K562 (cell line): ENCODE results near the gene TSPAN32. TPM values are rescaled to one million over a fixed set of nuclear protein-coding genes. Genes with fewer than 3 reads are reported as not detected.

ENCODE experiments used
- ATAC-seq: fragments of 200-7000 bp; cut with Tn5 transposase; 3 replicates; pipeline ENCODE4 v1.9.1; 2020; ENCODE audit warnings: moderate library complexity
- BruUV-seq: library from RNA; stranded (reverse); fragments of 400-500 nt; replicated peaks from 2 replicates; lab custom pipeline; 2021; lab: Mats Ljungman, UMichigan
- CTCF ChIA-PET: fragments of 300-600 bp; formaldehyde crosslinking; extraction: SDS; loops from one replicate; lab custom pipeline; 2021; ENCODE audit warnings: low intra/inter-chr PET ratio; lab: Yijun Ruan, JAX
- POLR2A ChIA-PET: fragments of 300-600, 350-650 bp; sonication (Branson Sonifier 250); formaldehyde crosslinking; extraction: SDS; loops from one replicate; lab custom pipeline; 2021; ENCODE audit warnings: antibody characterized with exemption, inconsistent platforms; lab: Yijun Ruan, JAX
- DNase-seq, 4 experiments: peaks; one replicate each; pipeline versions ENCODE4 v3.0.0 to v3.0.0-alpha.2; 2011 to 2018; ENCODE audit warnings: low spot score in 3 of 4, mixed read lengths in 3 of 4; ENCODE audit errors: extremely low read depth in 1 of 4
- FAIRE-seq: peaks from 2 replicates; lab custom pipeline; 2011; peaks lifted over from hg19 to GRCh38; lab: Jason Lieb, UNC
- H2AFZ ChIP-seq: 2 replicates; pipeline ENCODE4 v1.6.0; 2011; ENCODE audit warnings: low read depth, low read length, control low read depth, inconsistent platforms
- H3K27ac ChIP-seq: fragments of 200-600 bp; 3 replicates; pipeline ENCODE4 v1.8.0; 2011; ENCODE audit warnings: low read depth, mild to moderate bottlenecking, control low read depth, inconsistent platforms, low read length, moderate library complexity, mixed read lengths; ENCODE audit errors: extremely low read depth
- H3K27me3 ChIP-seq, 2 experiments: fragments of 300-600 bp in 1 of 2; 2 replicates in 1 of 2; 3 replicates in 1 of 2; pipeline versions ENCODE4 v1.6.0 to v1.8.0; 2011; ENCODE audit warnings: inconsistent platforms in 2 of 2, low read length in 2 of 2, mild to moderate bottlenecking in 1 of 2, mixed read lengths in 1 of 2, moderate library complexity in 1 of 2; ENCODE audit not compliant: control insufficient read depth in 2 of 2, insufficient read depth in 2 of 2
- H3K36me3 ChIP-seq: fragments of 300-600 bp; 3 replicates; pipeline ENCODE4 v1.8.0; 2011; ENCODE audit warnings: mild to moderate bottlenecking, low read length, inconsistent platforms; ENCODE audit not compliant: control insufficient read depth, insufficient read depth
- H3K4me1 ChIP-seq, 2 experiments: fragments of 200-600 bp in 1 of 2; replicated peaks in 1 of 2; 2 replicates in 1 of 2; 3 replicates in 1 of 2; pipeline versions ENCODE4 v1.5.1 to v1.8.0; 2011; ENCODE audit warnings: inconsistent platforms in 2 of 2, low read length in 2 of 2, mild to moderate bottlenecking in 1 of 2, mixed read lengths in 1 of 2, moderate library complexity in 1 of 2; ENCODE audit not compliant: control insufficient read depth in 2 of 2, insufficient read depth in 2 of 2
- H3K4me2 ChIP-seq: 2 replicates; pipeline ENCODE4 v1.6.1; 2011; ENCODE audit warnings: low read length, control low read depth, inconsistent platforms, mixed read lengths; ENCODE audit not compliant: insufficient read depth
- H3K4me3 ChIP-seq: fragments of 200-600 bp; sonication (generic), shearing (Covaris generic); 2 replicates; pipeline ENCODE4 v1.5.1; 2016; ENCODE audit warnings: control low read depth, inconsistent platforms
- H3K79me2 ChIP-seq: fragments of 200-600 bp; 3 replicates; pipeline ENCODE4 v1.8.0; 2011; ENCODE audit warnings: low read length, inconsistent platforms; ENCODE audit not compliant: control insufficient read depth, insufficient read depth
- H3K9ac ChIP-seq, 2 experiments: 2 replicates each; pipeline versions ENCODE4 v1.6.0 to v1.6.1; 2011; ENCODE audit warnings: low read depth in 2 of 2, low read length in 2 of 2, control low read depth in 1 of 2, inconsistent platforms in 1 of 2, mild to moderate bottlenecking in 1 of 2, mixed read lengths in 1 of 2; ENCODE audit not compliant: insufficient read depth in 1 of 2
- H3K9me1 ChIP-seq: one replicate; pipeline ENCODE4 v1.6.0; 2011; ENCODE audit warnings: inconsistent platforms, mild to moderate bottlenecking, low read length, moderate library complexity; ENCODE audit not compliant: control insufficient read depth, insufficient read depth
- H3K9me3 ChIP-seq: replicated peaks from 2 replicates; pipeline ENCODE4 v1.5.1; 2011; ENCODE audit warnings: low read depth, low read length, inconsistent platforms; ENCODE audit not compliant: control insufficient read depth, insufficient read depth
- H4K20me1 ChIP-seq: replicated peaks from 2 replicates; pipeline ENCODE4 v1.6.1; 2011; ENCODE audit warnings: low read length, inconsistent platforms, mixed read lengths; ENCODE audit not compliant: control insufficient read depth, insufficient read depth
- HDAC3 ChIP-seq: fragments of 450-650 bp; IDR thresholded peaks from 2 replicates; pipeline ENCODE4 v1.6.1; 2018; ENCODE audit warnings: borderline replicate concordance, mild to moderate bottlenecking, moderate library complexity; ENCODE audit not compliant: partially characterized antibody
- HDAC6 ChIP-seq: IDR thresholded peaks from 2 replicates; pipeline ENCODE4 v1.6.1; 2012; ENCODE audit warnings: low read depth, mild to moderate bottlenecking, control low read depth, inconsistent platforms, low read length, moderate library complexity
- POLR2AphosphoS5 ChIP-seq: IDR thresholded peaks from 2 replicates; pipeline ENCODE4 v1.6.1; 2011; ENCODE audit warnings: mild to moderate bottlenecking, low read depth, low read length, moderate library complexity; ENCODE audit not compliant: control insufficient read depth, insufficient read depth
- TRIM24 ChIP-seq, 2 experiments: fragments of 450-650 bp; IDR thresholded peaks; 2 replicates each; pipeline ENCODE4 v1.6.1; 2016
- ZNF668 ChIP-seq: fragments of 250-450 bp; sonication (Bioruptor Pico); IDR thresholded peaks from 2 replicates; pipeline ENCODE4 v1.8.0; 2022; ENCODE audit warnings: mild to moderate bottlenecking, inconsistent platforms
- WGBS: fragments of 100-300 bp; shearing (Covaris generic); methylation state at CpG from one replicate; pipeline ENCODE4 v1.1.6; 2016; ENCODE audit warnings: low coverage, mixed read lengths; ENCODE audit not compliant: insufficient coverage; ENCODE audit errors: missing lambda C conversion rate; 5-methylcytosine and 5-hydroxymethylcytosine counted together
- in situ Hi-C: fragments of 300-500 bp; cut with MboI; formaldehyde crosslinking; loops from 4 replicates; pipeline ENCODE4 v1.15.0; 2018; ENCODE audit warnings: inconsistent platforms, mixed read lengths
- intact Hi-C: fragments of 100-400 bp; cut with micrococcal nuclease; formaldehyde crosslinking; loops from 2 replicates; pipeline ENCODE4 v1.14.2; 2022
- polyA plus RNA-seq, 8 experiments: library from polyadenylated mRNA; depleted of rRNA in 4 of 8; stranded (reverse) in 5 of 8; unstranded in 3 of 8; fragments of >200 nt; fragmentation: Nextera tagmentation in 2 of 8; fragmentation: Illumina TruSeq in 1 of 8; extraction: Ambion mirVana in 2 of 8; extraction: Trizol in 1 of 8; gene quantifications; 2 replicates each; pipeline versions ENCODE4 v1.2.1 to v1.2.3, GENCODE V29; 2011 to 2014; ENCODE audit warnings: inconsistent platforms in 1 of 8, missing spikeins in 1 of 8
- total RNA-seq, 7 experiments: library from RNA; depleted of rRNA in 6 of 7; stranded (reverse); fragments of >200 nt in 6 of 7; fragmentation: Illumina TruSeq in 2 of 7; extraction: Trizol in 2 of 7; gene quantifications; 2 replicates each; pipeline versions ENCODE4 v1.2.1 to v1.2.3, GENCODE V29; 2011 to 2021; ENCODE audit warnings: low replicate concordance in 1 of 7
- TF ChIP-seq, protein P1 (sequence below): fragments of 450-650 bp; formaldehyde crosslinking; IDR thresholded peaks from 2 replicates; pipeline ENCODE4 v1.4.0; 2020; ENCODE audit warnings: mild to moderate bottlenecking

Gene TSPAN32
- total and polyA plus RNA-seq, 9 of the 15 experiments (the other 6 are each of a cell fraction or from before 2014, with no cell fraction given): 0.21 to 7.3 (median 2.6) TPM

DNA sequence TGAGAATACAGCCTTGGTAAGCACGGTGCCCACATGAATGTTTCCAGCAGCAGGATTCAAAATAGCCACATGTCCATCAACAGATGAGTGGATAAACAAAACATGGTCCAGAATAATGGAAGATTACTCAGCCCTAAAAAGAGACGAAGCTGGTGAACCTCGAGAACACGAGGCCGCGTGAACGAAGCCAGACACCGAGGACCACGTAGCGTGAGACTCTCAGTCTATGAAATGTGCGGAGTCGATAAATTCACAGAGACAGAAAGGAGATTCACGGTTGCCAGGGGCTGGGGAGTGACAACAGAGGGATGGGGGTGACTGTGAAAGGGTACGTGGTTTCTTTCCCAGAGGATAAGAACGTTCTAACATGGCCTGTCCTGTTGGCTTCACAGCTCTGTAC is 28.5 kb upstream of the TSPAN32 start:
- H3K36me3 ChIP-seq: no peaks in the 10 kb centered on the region
- no peak overlapping the region; the same call in 1 of the 2 replicates for H2AFZ ChIP-seq
- ATAC-seq: no peak
- FAIRE-seq: no peak
- BruUV-seq: no TSS peak
- H3K4me1 ChIP-seq: peaks cover 6 to 47% of the 10 kb centered on the region in 2 experiments; a peak in 3 of 5 replicates
- no peak overlapping the region for H3K4me2 ChIP-seq
- in situ Hi-C loops: no loop called here
- H3K79me2 ChIP-seq: no peaks in the 10 kb centered on the region
- H3K27ac ChIP-seq: no peak overlapping the region
- no peaks in the 10 kb centered on the region; the same call in 1 of the 2 replicates for H3K9me3 ChIP-seq
- no peaks in the 10 kb centered on the region for H3K9me1 ChIP-seq
- TF ChIP-seq, protein P1, sequence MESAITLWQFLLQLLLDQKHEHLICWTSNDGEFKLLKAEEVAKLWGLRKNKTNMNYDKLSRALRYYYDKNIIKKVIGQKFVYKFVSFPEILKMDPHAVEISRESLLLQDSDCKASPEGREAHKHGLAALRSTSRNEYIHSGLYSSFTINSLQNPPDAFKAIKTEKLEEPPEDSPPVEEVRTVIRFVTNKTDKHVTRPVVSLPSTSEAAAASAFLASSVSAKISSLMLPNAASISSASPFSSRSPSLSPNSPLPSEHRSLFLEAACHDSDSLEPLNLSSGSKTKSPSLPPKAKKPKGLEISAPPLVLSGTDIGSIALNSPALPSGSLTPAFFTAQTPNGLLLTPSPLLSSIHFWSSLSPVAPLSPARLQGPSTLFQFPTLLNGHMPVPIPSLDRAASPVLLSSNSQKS (CRISPR knock-in tag): no peak
- TF ChIP-seq ZNF668 (CRISPR knock-in tag) (no peak), HDAC6 (no peak), HDAC3 (no peak), POLR2AphosphoS5 (no peak), TRIM24 (IDR thresholded peaks at IDR 0.05) (no peak)
- TF ChIP-seq, all 486 proteins: peak for 0
- intact Hi-C loops: no loop called here
- no peak for DNase-seq
- Histone ChIP-seq H3K27me3 (peaks cover 0 to 61% of the 10 kb centered on the region in 2 experiments; a peak in 2 of 5 replicates), H4K20me1 (no peaks in the 10 kb centered on the region; the same call in 1 of the 2 replicates), H3K9ac (no peak overlapping the region), H3K4me3 (no peak overlapping the region)
- ChIA-PET POLR2A (interaction anchor here (0.6 kb wide), 1 partner anchor 288 kb away, joined by 3 read pairs; no protein-coding TSS in a partner anchor), CTCF (interaction anchor here (0.7 kb wide), 1 partner anchor 532 kb away, joined by 3 read pairs; no protein-coding TSS in a partner anchor)
- 41% methylated on average over 15 of the region's 15 CpGs for WGBS
